ENCODE results near the gene JAGN1.
"Not testable (repeated sequence)": the region's sequence is repeated elsewhere in the genome, so short reads cannot be mapped to it uniquely, and the experiment has no call there.

The JAGN1 gene

GRCh38 chr3:9898467-9899241 lies 8.2 kb downstream of the JAGN1 start:
- DNase-seq = no peak

GRCh38 chr3:9899289-9899791 lies 8.9 kb downstream of the JAGN1 start:
- no peak for DNase-seq

GRCh38 chr3:9900965-9901415 lies 10.6 kb downstream of the JAGN1 start:
- not testable (repeated sequence) for DNase-seq

GRCh38 chr3:9901967-9902366 lies 11.6 kb downstream of the JAGN1 start:
- DNase-seq = no peak

GRCh38 chr3:9902372-9903237 lies 12.2 kb downstream of the JAGN1 start, which contains the start of gene IL17RE:
IL17RE (plus strand) TSS chr3:9902848; CDS start chr3:9902933, 85 bp downstream.
- no peak for DNase-seq

DNA sequence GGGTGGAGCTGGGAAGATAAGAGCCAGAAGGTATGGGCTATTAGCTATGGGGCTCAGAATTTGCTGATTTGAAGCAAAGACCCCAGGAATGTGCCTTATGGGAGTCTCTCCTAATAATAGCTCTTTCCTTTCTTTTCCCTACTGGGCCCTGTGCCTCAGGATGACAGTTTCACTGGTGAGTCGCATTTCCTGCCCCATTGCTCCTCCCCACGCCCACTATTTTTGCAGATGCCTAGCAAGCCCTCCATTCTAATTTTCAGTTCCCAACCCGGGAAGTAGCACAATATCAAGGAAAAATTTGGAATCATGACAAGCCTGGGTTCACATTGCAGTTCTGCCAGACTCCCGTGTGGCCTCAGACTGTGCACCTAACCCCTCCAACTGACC lies 12.8 kb downstream of the JAGN1 start:
- no peak for DNase-seq

DNA sequence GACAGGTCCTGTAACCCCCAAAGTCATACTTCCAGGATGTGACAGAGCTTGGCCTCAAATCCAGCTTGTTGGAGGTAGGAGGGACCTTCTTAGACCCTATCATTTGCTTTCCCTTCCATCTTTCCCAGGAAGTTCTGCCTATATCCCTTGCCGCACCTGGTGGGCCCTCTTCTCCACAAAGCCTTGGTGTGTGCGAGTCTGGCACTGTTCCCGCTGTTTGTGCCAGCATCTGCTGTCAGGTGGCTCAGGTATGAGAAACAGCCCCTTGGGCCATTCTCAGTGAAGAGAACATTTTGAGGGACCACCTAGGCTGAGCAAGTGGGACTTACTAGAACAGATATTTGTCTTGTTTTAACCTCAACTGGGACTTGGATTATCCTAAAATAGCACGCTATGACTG lies 13.5 kb downstream of the JAGN1 start:
- no peak for DNase-seq

DNA sequence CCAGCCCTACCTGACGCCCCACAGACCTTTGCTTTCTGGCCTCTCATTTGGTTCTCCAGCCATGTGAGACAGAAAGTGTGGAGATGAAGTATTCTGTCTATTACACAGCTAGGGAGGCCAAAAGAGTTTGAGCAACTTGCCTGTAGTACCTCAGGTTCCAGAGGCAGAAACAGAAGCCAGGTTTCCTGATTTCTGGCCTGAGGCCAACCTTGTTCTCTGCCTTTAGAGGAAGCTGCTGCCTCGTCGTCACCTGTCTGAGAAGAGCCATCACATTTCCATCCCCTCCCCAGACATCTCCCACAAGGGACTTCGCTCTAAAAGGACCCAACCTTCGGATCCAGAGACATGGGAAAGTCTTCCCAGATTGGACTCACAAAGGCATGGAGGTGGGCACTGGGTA lies 16.1 kb downstream of the JAGN1 start:
- DNase-seq = no peak

- DNase-seq = no peak
Observed at GRCh38 chr3:9908286-9908685, 17.9 kb downstream of the JAGN1 start.

- DNase-seq = no peak
Observed at GRCh38 chr3:9909221-9910013, 19.0 kb downstream of the JAGN1 start.

DNA sequence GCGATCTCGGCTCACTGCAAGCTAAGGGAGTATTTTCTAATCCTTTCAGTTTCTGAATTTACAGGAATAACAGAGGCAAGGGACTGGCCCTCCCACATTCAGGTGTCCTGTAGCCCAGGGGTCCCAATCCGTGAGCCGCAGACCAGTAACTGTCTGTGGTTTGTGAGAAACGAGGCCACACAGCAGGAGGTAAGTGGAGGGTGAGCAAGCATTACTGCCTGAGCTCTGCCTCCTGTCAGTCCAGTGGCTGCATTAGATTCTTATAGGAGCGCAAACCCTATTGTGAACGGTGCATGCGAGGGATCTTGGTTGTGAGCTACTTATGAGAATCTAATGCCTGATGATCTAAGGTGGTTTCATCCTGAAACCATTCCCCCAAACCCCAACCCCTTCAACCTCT lies 21.5 kb downstream of the JAGN1 start:
- no peak for DNase-seq

DNA sequence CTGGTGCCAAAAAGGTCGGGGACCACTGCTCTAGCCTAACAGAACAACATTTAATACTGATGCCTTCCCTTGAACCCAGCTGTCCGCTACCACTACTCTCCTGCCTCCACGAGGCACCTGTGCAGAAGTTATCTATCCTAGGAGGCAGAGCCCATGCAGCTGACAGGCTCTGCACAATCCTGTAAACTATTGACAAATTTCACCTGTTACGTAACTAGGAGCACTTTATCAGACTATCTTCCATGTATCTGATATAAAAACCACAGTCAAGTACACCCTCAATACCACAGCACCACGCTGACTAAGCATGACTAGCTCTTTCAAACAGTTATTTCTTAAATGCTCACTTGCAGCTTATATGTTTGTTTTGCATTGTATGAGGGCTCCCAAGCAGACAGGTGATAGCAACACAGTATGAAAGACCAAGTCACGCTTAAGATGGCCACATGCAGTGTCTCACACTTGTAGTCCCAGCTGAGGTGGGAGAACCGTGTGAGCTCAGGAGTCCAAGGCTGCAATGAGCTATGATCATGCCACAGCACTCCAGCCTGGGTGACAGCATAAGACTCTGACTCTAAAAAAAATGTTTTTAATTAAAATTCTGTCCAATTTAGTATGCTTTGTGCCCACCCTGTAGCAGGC lies 22.0 kb downstream of the JAGN1 start:
- no peak for DNase-seq

DNA sequence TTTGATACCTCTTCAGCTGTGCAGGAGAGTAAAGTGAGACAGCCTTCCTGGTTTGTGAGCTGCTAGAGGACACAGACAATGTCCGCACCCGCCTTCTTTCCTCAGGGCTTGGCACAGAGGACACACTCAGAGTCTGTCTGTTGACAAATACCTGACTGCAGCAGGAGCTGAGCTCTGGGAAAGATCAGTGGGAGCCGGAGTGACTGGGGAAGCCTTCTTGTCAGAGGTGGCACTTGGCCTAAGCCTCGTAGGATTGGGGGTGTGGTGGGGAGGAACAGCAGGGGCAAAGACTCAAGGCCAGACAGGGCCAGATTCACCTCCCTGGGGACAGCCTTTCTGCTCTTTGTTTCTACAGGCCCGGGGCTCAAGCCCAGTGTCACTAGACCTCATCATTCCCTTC lies 23.2 kb downstream of the JAGN1 start:
- DNase-seq = no peak

DNA sequence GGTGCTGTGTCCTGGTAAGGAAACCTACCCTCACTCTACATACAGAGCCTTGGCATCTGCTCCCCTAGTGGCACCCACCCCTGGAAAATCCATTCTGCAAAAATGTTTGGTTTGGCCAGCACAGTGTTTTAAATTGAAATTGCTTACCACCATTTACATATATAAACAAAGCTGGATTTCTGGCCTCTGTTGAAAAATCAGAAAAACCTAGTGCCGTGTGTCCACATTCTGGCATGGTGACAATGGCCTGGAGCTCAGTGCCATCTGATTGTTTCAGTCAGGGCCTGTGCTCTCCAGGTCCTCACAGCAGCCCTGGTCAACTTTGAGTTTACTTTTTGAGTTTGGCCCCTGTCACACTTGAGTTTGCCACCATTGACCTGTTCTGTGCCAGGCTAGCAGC lies 23.6 kb downstream of the JAGN1 start:
- DNase-seq = no peak

- DNase-seq = no peak
Observed at GRCh38 chr3:9914559-9915253, 24.3 kb downstream of the JAGN1 start.

GRCh38 chr3:9915254-9916141 lies 25.1 kb downstream of the JAGN1 start:
- no peak for DNase-seq

DNA sequence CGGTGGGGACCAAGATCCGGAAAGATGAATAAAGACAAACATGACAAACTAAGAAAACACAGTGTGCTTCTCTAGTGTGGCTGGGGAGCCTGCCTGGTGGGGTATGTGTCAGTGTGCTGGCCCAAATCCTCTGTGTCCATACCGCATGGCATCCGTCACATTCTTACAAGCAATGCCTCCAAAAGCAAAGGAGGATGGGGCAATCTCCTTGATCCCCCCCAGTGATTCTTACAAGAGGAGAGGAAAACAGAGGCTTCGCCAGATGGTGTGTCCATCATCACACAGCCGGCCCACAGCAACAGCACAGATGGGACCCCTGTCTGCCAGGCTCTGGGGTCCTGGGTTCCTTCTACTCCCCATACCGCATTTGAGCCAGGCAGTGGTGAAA lies 25.9 kb downstream of the JAGN1 start:
- no peak for DNase-seq

GRCh38 chr3:9916734-9917680 lies 26.6 kb downstream of the JAGN1 start, which contains the start of gene IL17RC:
IL17RC (plus strand) TSS chr3:9917098; CDS start chr3:9917316, 218 bp downstream.
- no peak for DNase-seq

DNA sequence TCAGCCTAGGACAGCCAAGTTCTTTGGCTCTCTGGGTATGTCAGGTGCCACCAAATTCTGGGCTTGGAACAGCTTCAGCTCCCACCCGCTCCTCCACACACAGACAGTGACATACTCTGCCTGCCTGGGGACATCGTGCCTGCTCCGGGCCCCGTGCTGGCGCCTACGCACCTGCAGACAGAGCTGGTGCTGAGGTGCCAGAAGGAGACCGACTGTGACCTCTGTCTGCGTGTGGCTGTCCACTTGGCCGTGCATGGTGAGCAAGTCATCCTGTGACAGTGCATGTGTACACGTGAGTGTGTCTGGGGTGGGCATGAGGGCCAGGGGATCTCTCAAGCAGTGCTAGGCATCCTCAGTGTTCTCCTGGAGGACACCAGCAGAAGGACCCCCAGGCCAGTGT lies 27.4 kb downstream of the JAGN1 start:
- no peak for DNase-seq

All from NCI-H1930 (cell line).